ENCODE measurements around the gene DUSP9.

DNA sequence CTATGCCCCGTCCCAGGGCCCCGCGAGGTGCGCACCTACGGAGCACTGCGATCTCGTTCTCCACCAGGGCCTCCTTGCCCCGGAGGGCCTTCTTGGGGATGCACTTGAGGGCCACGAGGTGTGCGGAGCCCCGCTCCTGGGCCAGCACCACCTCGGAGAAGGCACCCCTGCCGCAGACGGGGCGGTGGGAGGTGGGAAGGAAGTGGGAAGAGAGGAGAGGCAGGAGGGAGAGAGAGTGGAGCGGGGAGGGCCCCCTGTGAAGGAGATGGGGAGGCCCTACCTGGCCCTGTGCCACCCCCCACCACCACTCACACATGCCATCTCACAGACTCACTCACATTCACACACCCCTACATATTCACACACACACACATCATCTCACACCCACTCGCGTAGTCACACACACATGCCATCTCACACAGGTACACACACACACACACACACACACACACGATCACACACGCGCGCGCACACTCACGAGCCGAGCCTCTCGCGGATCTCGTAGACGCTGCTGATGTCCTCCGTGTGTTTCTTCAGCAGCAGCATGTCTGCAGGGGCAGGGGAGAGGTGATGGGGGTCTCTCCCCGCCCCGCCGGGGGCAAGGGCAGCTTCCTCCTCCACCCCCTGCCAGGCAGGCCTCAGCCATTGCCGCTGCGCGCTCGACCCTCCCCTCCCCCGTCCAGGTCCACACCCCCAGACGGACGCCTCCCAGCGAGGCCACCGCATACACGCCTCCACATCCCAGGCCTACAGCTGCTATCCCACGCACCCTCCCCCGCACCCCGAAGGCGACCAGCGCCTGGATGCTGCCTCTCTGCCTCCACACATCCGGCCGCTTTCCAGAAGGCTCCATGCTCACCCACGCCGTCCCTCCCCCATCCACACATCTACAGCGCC, 25.8 kb downstream of the DUSP9 start:
- no peak for TF ChIP-seq POLR2AphosphoS5 (IDR thresholded peaks at IDR 0.05; ENCODE audit: insufficient read depth in 1 of 2, low read depth in 1 of 2)
- TF ChIP-seq, protein P1, sequence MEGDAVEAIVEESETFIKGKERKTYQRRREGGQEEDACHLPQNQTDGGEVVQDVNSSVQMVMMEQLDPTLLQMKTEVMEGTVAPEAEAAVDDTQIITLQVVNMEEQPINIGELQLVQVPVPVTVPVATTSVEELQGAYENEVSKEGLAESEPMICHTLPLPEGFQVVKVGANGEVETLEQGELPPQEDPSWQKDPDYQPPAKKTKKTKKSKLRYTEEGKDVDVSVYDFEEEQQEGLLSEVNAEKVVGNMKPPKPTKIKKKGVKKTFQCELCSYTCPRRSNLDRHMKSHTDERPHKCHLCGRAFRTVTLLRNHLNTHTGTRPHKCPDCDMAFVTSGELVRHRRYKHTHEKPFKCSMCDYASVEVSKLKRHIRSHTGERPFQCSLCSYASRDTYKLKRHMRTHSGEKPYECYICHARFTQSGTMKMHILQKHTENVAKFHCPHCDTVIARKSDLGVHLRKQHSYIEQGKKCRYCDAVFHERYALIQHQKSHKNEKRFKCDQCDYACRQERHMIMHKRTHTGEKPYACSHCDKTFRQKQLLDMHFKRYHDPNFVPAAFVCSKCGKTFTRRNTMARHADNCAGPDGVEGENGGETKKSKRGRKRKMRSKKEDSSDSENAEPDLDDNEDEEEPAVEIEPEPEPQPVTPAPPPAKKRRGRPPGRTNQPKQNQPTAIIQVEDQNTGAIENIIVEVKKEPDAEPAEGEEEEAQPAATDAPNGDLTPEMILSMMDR (IDR thresholded peaks at IDR 0.05) = no peak
- no peak for TF ChIP-seq POLR2A (IDR thresholded peaks at IDR 0.05)
